BLaER1 treated with 17β-estradiol and CSF1 and Interleukin-3, amounts not matched to agents 10 nM and 100 nM (cell line): ENCODE data around the gene NCK2.

Source experiments
- H3K27ac ChIP-seq, 11 experiments: shearing (Covaris generic); formaldehyde crosslinking; 2 replicates each; pipeline ENCODE4 v1.8.1; 2022
- H3K27me3 ChIP-seq, 11 experiments: shearing (Covaris generic); formaldehyde crosslinking; 2 replicates each; pipeline ENCODE4 v1.8.1; 2022
- H3K36me3 ChIP-seq, 11 experiments: shearing (Covaris generic); formaldehyde crosslinking; 2 replicates each; pipeline ENCODE4 v1.8.1; 2022
- H3K4me1 ChIP-seq, 10 experiments: shearing (Covaris generic); formaldehyde crosslinking; 2 replicates each; pipeline ENCODE4 v1.8.1; 2022
- H3K4me2 ChIP-seq, 11 experiments: shearing (Covaris generic); formaldehyde crosslinking; 2 replicates each; pipeline ENCODE4 v1.8.1; 2022
- H3K4me3 ChIP-seq, 10 experiments: shearing (Covaris generic); formaldehyde crosslinking; 2 replicates each; pipeline ENCODE4 v1.8.1; 2022
- H3K9ac ChIP-seq, 11 experiments: shearing (Covaris generic); formaldehyde crosslinking; 2 replicates each; pipeline ENCODE4 v1.8.1; 2022
- H3K9me3 ChIP-seq, 11 experiments: shearing (Covaris generic); formaldehyde crosslinking; replicated peaks in 1 of 11; 2 replicates each; pipeline ENCODE4 v1.8.1; 2022
- H4K20me1 ChIP-seq, 11 experiments: shearing (Covaris generic); formaldehyde crosslinking; 2 replicates each; pipeline ENCODE4 v1.8.1; 2022
- Cebpa-rat ChIP-seq, 11 experiments: shearing (Covaris generic); IDR thresholded peaks; 2 replicates each; pipeline ENCODE4 v1.8.1; 2022

NCK2 gene

GRCh38 chr2:105783151-105783738 is 38.5 kb downstream of the NCK2 start:
- Histone ChIP-seq H3K9ac (peak overlapping the region in 3 of 11 experiments; percentile 9 to 42 (median 26); a peak in 2 of 22 replicates), H4K20me1 (peaks cover 26 to 100% (median 46%) of the 10 kb centered on the region in 11 experiments; a peak in 16 of 22 replicates), H3K4me1 (peaks cover 94 to 100% (median 100%) of the 10 kb centered on the region in 10 experiments), H3K36me3 (peaks cover 3 to 56% (median 30%) of the 10 kb centered on the region in 11 experiments; a peak in 18 of 22 replicates), H3K27ac (peak overlapping the region in 8 of 11 experiments; percentile 8 to 98 (median 30); a peak in 14 of 22 replicates), H3K27me3 (no peaks in the 10 kb centered on the region), H3K4me2 (peak overlapping the region; percentile 28 to 99 (median 93); a peak in 20 of 22 replicates), H3K9me3 (no peaks in the 10 kb centered on the region), H3K4me3 (no peak overlapping the region)
- TF ChIP-seq Cebpa-rat (IDR thresholded peaks at IDR 0.05) = no peak

GRCh38 chr2:105783972-105784371 is 39.3 kb downstream of the NCK2 start:
- no peak for TF ChIP-seq Cebpa-rat (IDR thresholded peaks at IDR 0.05)
- peak overlapping the region in 7 of 11 experiments; percentile 7 to 98 (median 15); a peak in 9 of 22 replicates for H3K27ac ChIP-seq
- peaks cover 95 to 100% (median 100%) of the 10 kb centered on the region in 10 experiments for H3K4me1 ChIP-seq
- H3K9ac ChIP-seq = peak overlapping the region in 2 of 11 experiments; percentile 16 to 42; a peak in 3 of 22 replicates
- peak overlapping the region; percentile 28 to 99 (median 93); a peak in 21 of 22 replicates for H3K4me2 ChIP-seq
- H3K4me3 ChIP-seq = no peak overlapping the region
- H3K9me3 ChIP-seq = no peaks in the 10 kb centered on the region
- no peaks in the 10 kb centered on the region for H3K27me3 ChIP-seq
- H4K20me1 ChIP-seq = peaks cover 26 to 93% (median 42%) of the 10 kb centered on the region in 11 experiments; a peak in 16 of 22 replicates
- H3K36me3 ChIP-seq = peaks cover 3 to 58% (median 28%) of the 10 kb centered on the region in 11 experiments; a peak in 18 of 22 replicates

- Histone ChIP-seq H3K9ac (no peak overlapping the region; a peak in 2 of 22 replicates), H3K27ac (peak overlapping the region in 6 of 11 experiments; percentile 9 to 99 (median 70); a peak in 9 of 22 replicates), H3K9me3 (no peaks in the 10 kb centered on the region), H3K27me3 (no peaks in the 10 kb centered on the region), H3K4me2 (peak overlapping the region in 10 of 11 experiments; percentile 3 to 99 (median 94); a peak in 20 of 22 replicates), H3K4me1 (peaks cover 95 to 100% (median 100%) of the 10 kb centered on the region in 10 experiments), H4K20me1 (peaks cover 23 to 87% (median 40%) of the 10 kb centered on the region in 11 experiments; a peak in 16 of 22 replicates), H3K36me3 (peaks cover 3 to 59% (median 28%) of the 10 kb centered on the region in 11 experiments; a peak in 18 of 22 replicates), H3K4me3 (no peak overlapping the region)
- no peak for TF ChIP-seq Cebpa-rat (IDR thresholded peaks at IDR 0.05)
These were observed 39.9 kb downstream of the NCK2 start for GRCh38 chr2:105784589-105784988.

GRCh38 chr2:105785095-105785847 is 40.6 kb downstream of the NCK2 start:
- no peak overlapping the region for H3K4me3 ChIP-seq
- peaks cover 95 to 100% (median 100%) of the 10 kb centered on the region in 10 experiments for H3K4me1 ChIP-seq
- H3K27ac ChIP-seq = peak overlapping the region in 9 of 11 experiments; percentile 77 to 100 (median 97); a peak in 16 of 22 replicates
- TF ChIP-seq Cebpa-rat (IDR thresholded peaks at IDR 0.05) = no peak
- peak overlapping the region; percentile 77 to 99 (median 93); a peak in 21 of 22 replicates for H3K4me2 ChIP-seq
- peaks cover 22 to 82% (median 36%) of the 10 kb centered on the region in 11 experiments; a peak in 16 of 22 replicates for H4K20me1 ChIP-seq
- peaks cover 3 to 59% (median 28%) of the 10 kb centered on the region in 11 experiments; a peak in 18 of 22 replicates for H3K36me3 ChIP-seq
- H3K9ac ChIP-seq = peak overlapping the region in 6 of 11 experiments; percentile 49 to 78 (median 70); a peak in 7 of 22 replicates
- no peaks in the 10 kb centered on the region for H3K27me3 ChIP-seq
- no peaks in the 10 kb centered on the region for H3K9me3 ChIP-seq

GRCh38 chr2:105786231-105787230 is 41.8 kb downstream of the NCK2 start:
- H3K4me1 ChIP-seq = peaks cover 95 to 100% (median 100%) of the 10 kb centered on the region in 10 experiments
- H3K27me3 ChIP-seq = no peaks in the 10 kb centered on the region
- H3K9me3 ChIP-seq = no peaks in the 10 kb centered on the region; a peak in 1 of 22 replicates
- H3K9ac ChIP-seq = peak overlapping the region; percentile 49 to 78 (median 71); a peak in 20 of 22 replicates
- H4K20me1 ChIP-seq = peaks cover 10 to 79% (median 25%) of the 10 kb centered on the region in 11 experiments; a peak in 16 of 22 replicates
- no peak for TF ChIP-seq Cebpa-rat (IDR thresholded peaks at IDR 0.05)
- H3K36me3 ChIP-seq = peaks cover 3 to 61% (median 24%) of the 10 kb centered on the region in 11 experiments; a peak in 18 of 22 replicates
- H3K4me3 ChIP-seq = peak overlapping the region in 1 of 10 experiments; percentile 6; a peak in 1 of 20 replicates
- peak overlapping the region; percentile 77 to 99 (median 93) for H3K4me2 ChIP-seq
- H3K27ac ChIP-seq = peak overlapping the region; percentile 17 to 100 (median 96); a peak in 21 of 22 replicates

GRCh38 chr2:105787376-105788318 is 42.9 kb downstream of the NCK2 start:
- Histone ChIP-seq H3K27ac (peak overlapping the region in 9 of 11 experiments; percentile 77 to 100 (median 97); a peak in 20 of 22 replicates), H3K4me1 (peaks cover 97 to 100% (median 100%) of the 10 kb centered on the region in 10 experiments), H3K27me3 (no peaks in the 10 kb centered on the region), H3K4me2 (peak overlapping the region; percentile 77 to 99 (median 93)), H4K20me1 (peaks cover 2 to 68% (median 14%) of the 10 kb centered on the region in 11 experiments; a peak in 15 of 22 replicates), H3K4me3 (no peak overlapping the region), H3K9ac (peak overlapping the region in 8 of 11 experiments; percentile 12 to 78 (median 71); a peak in 11 of 22 replicates), H3K36me3 (peaks cover 7 to 61% (median 31%) of the 10 kb centered on the region in 11 experiments; a peak in 18 of 22 replicates), H3K9me3 (peaks cover 0 to 10% (median 2%) of the 10 kb centered on the region in 11 experiments; a peak in 13 of 22 replicates)
- TF ChIP-seq Cebpa-rat (IDR thresholded peaks at IDR 0.05) = no peak
